ENCODE data around the gene FJX1.
A peak's percentile ranks its signal among the peaks of the same experiment; 100 is the strongest.
"Not testable (repeated sequence)": the region's sequence is repeated elsewhere in the genome, so short reads cannot be mapped to it uniquely, and the experiment has no call there.

The FJX1 gene

GRCh38 chr11:35632301-35632700 is 14.0 kb downstream of the FJX1 start:
- no peak for DNase-seq (ENCODE audit: low read depth, low spot score)

DNA sequence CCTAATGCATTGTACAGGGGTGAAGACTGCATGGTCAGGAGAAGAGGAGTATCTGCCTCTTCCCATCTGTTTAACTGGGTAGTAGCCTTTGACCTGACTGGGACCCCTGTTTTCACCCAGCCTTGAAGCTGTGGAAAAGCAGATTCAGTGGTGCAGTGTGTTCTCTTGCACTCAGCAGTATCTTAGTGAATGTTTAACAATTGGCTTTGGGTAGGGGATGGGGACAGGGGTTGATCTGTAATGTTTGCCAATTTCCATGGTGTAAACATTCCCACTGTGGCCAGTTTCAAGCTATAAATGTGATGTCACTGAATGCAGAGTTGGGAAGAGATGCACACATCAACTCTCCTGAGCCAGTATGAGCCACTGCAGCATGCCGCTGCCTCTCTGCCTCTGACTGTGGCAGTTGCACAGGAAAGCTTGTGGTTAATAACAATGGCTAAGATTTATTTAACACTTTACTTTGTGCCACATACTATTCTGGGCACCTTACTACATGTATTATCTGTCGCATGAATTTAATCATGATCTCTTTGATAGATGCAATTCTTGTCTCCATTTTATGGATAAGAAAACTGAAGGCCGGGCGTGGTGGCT is 15.7 kb downstream of the FJX1 start:
- no peak for DNase-seq (ENCODE audit: low read depth, low spot score)

GRCh38 chr11:35635933-35636332 is 17.7 kb downstream of the FJX1 start:
- no peak for DNase-seq (ENCODE audit: low read depth, low spot score)

- DNase-seq (ENCODE audit: low read depth, low spot score): no peak
These were observed 21.4 kb downstream of the FJX1 start for GRCh38 chr11:35639591-35640179.

DNA sequence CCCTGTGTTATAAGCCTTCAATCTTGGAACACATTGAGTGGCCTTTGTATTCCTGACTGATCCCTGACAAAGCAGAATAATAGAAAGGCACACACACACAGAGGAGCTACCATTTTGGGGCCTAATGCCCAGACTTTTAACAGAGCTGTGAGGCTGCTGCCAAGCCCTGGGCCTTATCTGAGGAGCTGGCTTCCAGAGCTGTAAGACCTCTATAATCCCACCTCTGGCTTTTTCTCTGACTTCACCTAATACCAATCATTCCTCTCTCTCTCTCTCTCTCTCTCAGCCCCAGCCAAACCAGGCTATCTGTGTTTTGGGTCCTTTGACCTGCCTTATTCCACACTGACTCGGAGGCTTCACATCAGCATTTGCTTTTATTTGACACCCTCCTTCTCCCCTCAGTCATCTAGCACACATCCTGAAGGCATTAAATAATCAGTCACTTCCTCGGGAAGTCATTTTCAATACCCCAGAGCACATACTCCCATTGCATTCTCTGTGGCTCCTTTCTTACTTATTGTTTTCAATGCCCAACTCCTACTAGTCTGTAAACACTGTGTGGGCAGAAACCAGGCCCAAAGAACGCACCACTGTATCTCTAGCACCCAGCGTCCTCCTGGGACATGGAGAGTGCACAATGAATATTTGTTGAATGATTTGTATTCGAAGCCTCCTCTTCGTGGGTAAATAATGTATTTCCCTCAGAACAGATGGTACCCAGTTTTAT is 23.1 kb downstream of the FJX1 start:
- DNase-seq (ENCODE audit: low read depth, low spot score): no peak

GRCh38 chr11:35641964-35642363 is 23.7 kb downstream of the FJX1 start:
- DNase-seq (ENCODE audit: low read depth, low spot score): no peak

- DNase-seq (ENCODE audit: low read depth, low spot score): no peak
These were observed 29.3 kb downstream of the FJX1 start for GRCh38 chr11:35647421-35648093.

DNA sequence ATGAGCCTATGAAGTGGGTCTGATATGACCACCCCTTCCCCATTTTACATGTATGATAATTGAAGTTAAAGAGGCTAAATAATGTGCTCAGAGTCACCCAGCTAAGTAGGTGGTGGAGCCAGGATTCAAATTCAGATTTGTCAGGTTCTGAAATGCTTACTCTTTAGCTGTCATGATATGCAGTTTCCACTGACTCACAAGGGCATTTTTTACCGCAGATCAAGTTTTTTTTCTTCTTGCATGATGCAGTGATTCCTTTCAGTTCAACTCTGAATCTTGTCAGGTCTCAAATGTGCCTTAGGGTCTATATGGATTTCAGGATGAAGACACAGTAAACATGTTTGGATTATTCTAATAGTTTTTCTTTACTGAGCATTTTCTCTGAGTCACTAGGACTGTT is 31.7 kb downstream of the FJX1 start:
- no peak for DNase-seq (ENCODE audit: low read depth, low spot score)

GRCh38 chr11:35650467-35650866 is 32.2 kb downstream of the FJX1 start:
- DNase-seq (ENCODE audit: low read depth, low spot score): no peak

DNA sequence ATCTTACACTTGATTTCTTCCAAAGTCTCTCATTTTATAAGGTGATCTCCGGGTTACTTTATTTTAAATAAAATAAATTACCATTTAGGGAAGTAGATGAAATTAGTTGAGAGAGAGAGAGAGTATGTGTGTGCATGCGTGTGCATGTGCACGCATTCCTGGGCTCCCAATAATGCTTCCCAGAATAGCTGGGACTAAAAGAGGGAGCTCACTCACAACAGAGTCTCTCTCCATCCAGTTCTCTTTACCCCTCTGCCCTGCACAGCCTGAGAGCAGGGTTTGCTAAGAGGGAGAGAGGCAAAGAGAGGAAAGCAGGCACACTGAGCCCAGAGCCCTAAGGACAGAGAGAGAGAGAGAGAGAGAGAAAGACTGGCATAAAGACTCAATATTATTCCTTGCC is 33.0 kb downstream of the FJX1 start:
- DNase-seq (ENCODE audit: low read depth, low spot score): no peak

DNA sequence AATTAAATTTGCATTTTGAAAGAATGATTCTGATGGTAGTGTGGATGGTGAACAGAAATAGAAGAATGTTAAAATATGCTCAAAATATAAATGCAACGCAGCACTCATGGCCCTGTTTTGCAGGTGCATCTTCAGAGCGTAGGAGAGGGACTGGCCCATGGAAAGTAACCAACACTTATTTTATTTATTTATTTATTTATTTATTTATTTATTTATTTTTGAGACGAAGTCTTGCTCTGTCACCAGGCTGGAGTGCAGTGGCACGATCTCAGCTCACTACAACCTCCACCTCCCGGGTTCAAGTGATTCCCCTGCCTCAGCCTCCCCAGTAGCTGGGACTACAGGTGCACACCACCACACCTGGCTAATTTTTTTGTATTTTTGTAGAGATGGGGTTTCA is 34.5 kb downstream of the FJX1 start:
- not testable (repeated sequence) for DNase-seq (ENCODE audit: low read depth, low spot score)

GRCh38 chr11:35654711-35655110 is 36.5 kb downstream of the FJX1 start:
- no peak for DNase-seq (ENCODE audit: low read depth, low spot score)

DNA sequence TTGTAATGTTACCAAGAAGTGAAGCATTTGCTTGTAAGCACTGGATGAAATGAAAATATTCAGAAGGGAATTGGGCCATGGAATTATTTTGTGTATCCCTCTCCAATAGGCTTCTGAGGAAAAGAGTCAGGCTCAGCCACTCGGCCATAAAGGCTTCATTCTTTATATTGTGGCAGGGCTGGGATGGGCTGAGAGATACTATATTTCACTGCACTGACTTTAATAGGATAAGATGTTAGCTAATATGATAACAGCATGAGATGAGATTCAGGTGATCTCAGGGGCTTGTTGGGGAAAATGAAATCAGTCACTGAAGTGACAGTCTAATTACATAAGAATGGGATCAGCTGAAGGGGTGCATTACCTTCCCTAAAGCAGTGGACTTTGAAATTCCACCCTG is 37.0 kb downstream of the FJX1 start:
- no peak for DNase-seq (ENCODE audit: low read depth, low spot score)

DNA sequence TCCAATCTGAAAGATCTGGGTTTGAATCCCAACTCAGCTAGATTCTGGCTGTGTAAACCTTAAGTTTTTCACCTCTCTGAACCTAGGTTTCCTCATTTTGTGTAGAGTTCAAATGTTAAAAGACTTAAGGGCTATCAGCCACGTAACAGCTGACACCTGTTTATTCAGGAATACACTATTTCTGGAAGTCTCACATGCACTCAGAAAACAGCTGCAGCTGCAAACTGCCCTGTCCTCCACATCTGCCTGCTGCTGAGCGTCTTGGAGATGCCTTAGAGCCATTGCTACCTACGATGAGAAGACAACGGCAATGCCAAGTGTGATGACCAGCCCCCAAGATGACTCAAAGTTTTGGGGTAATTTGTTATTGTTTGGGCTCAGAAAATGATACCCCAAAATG is 37.6 kb downstream of the FJX1 start:
- no peak for DNase-seq (ENCODE audit: low read depth, low spot score)

DNA sequence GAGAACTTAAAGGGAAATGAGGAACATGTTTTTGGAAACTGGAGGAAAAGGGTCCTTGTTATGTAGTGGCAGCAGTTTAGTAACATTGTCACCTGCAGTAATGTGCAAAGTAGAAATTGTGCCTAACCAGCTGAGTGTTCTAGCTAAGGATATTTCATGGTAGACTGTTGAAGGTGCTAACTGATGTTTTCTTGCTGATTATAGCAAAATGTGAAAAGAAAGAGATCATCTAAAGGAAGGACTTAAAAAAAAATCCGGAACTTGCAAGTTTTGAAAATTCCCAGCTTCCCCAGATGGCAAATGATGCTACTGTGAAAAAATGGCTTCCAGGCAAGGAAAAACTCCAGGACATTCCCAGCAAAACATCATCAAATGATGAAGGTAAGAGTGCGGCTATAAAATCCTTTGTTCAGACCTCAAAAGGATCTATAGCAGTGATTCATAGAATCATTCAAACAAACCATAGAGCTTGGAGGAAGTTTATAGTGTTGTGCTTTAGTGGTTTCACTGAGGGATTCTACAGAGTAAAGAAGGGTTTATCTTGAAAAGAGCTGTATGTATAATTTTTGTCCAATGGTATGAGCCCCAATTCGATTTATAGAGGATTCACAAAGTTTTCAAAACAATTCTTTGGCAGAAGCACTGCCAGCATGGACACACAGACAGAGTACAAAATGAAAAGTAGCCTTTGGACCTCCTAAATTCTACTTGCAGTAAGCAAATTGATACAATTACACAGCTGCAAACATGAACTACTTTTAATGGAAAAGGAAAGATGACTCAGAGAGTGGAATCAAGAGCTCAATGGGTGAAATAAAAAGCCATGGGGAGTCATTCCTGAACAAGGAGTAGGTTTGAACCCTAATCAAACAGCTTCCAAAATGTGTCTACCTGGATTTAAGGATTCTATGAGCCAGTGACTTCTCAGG is 40.0 kb downstream of the FJX1 start:
- DNase-seq (ENCODE audit: low read depth, low spot score): no peak

DNA sequence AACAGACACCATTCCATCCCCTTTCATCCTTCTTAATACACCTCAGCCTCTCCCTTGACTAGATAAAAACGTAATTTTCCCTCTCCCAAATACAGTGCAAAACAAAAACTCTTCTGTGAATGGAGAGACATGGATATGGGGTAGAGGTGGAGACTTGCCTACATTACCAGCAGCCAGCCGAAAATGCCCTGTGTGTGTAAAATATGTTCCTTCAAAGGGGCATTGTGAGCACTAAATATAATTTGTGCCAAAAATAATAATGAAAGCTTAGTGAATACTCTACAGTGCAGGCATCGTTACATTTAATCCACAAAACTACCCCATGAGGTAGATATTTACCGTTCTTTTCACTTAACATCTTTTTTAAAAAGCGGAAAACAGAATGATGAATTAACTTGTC is 43.3 kb downstream of the FJX1 start:
- no peak for DNase-seq (ENCODE audit: low read depth, low spot score)

- DNase-seq (ENCODE audit: low read depth, low spot score): no peak
These were observed 43.9 kb downstream of the FJX1 start for GRCh38 chr11:35662061-35662648.

DNA sequence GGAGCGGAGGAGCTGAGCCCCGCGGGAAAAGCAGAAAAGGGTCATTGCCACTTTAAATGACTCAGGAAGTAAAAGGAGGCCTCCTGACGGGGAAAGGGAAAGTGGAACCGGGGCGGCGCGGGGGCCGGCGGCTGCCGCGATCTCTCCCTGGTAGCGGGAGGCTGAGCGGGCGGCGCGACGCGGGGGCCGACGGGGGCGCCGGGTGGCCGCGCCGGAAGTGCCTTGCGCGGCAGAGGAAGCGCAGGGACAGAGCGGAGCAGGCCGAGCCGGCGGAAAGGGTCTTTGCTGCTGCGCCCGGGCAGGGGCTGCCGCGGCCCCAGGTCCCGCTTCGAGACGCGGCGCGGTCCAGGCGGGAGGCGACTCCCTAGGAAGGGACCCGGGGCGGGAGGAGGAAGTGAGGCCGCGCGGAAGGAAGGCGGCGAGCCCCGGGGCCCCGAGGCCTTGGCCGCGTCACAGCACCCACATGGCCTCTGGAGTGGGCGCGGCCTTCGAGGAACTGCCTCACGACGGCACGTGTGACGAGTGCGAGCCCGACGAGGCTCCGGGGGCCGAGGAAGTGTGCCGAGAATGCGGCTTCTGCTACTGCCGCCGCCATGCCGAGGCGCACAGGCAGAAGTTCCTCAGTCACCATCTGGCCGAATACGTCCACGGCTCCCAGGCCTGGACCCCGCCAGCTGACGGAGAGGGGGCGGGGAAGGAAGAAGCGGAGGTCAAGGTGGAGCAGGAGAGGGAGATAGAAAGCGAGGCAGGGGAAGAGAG is 44.6 kb downstream of the FJX1 start, which contains the start of gene TRIM44:
Gene TRIM44 (plus strand): TSS at position 127 of the 759 bp plus-strand sequence. CDS start 337 bp downstream, at position 464.
- peak; percentile 64 for DNase-seq (ENCODE audit: low read depth, low spot score)

DNA sequence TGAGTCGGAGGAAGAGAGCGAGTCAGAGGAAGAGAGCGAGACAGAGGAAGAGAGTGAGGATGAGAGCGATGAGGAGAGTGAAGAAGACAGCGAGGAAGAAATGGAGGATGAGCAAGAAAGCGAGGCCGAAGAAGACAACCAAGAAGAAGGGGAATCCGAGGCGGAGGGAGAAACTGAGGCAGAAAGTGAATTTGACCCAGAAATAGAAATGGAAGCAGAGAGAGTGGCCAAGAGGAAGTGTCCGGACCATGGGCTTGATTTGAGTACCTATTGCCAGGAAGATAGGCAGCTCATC is 45.1 kb downstream of the FJX1 start:
- DNase-seq (ENCODE audit: low read depth, low spot score): no peak

- DNase-seq (ENCODE audit: low read depth, low spot score): no peak
These were observed 46.7 kb downstream of the FJX1 start for GRCh38 chr11:35664977-35665441.

All from activated naive CD8-positive, alpha-beta T cell treated with anti-CD3 and anti-CD28 coated beads, Interleukin-2, amount 50 U/mL, for 16 hours (primary cell).